Activated naive CD8-positive, alpha-beta T cell treated with anti-CD3 and anti-CD28 coated beads, Interleukin-2, amount 10 ng/mL, durations not matched to agents 7 days and 5 days (primary cell): ENCODE results near the gene MGA. TPM values are rescaled to one million over a fixed set of nuclear protein-coding genes. Genes with fewer than 3 reads are reported as not detected.

Source experiments
- ATAC-seq: fragments of 150-1000 bp; cut with Tn5 transposase; one replicate; pipeline ENCODE4 v1.10.0; 2021; ENCODE audit warnings: low read depth, moderate library complexity
- POLR2A ChIA-PET: fragments of 350-600 bp; sonication (Branson Sonifier 250); formaldehyde crosslinking; loops from one replicate; lab custom pipeline; 2021; ENCODE audit warnings: antibody characterized with exemption; lab: Charles Lee
- DNase-seq: peaks from one replicate; pipeline ENCODE4 v3.0.0; 2021
- H3K27ac Mint-ChIP-seq: one replicate; pipeline ENCODE4 v1.8.0; 2022; ENCODE audit warnings: mild to moderate bottlenecking, mixed read lengths
- H3K27me3 Mint-ChIP-seq: one replicate; pipeline ENCODE4 v1.8.0; 2022; ENCODE audit warnings: mild to moderate bottlenecking, moderate library complexity, mixed read lengths
- H3K36me3 Mint-ChIP-seq: one replicate; pipeline ENCODE4 v1.8.0; 2021; ENCODE audit warnings: mild to moderate bottlenecking, mixed read lengths
- H3K4me1 Mint-ChIP-seq: one replicate; pipeline ENCODE4 v1.8.0; 2021; ENCODE audit warnings: mixed read lengths
- H3K4me3 Mint-ChIP-seq: one replicate; pipeline ENCODE4 v1.8.0; 2022; ENCODE audit warnings: mild to moderate bottlenecking, moderate library complexity, mixed read lengths
- H3K9me3 Mint-ChIP-seq: one replicate; pipeline ENCODE4 v1.8.0; 2021; ENCODE audit warnings: mixed read lengths
- total RNA-seq, 2 experiments: library from RNA; stranded (reverse); gene quantifications; one replicate each; pipeline ENCODE4 v1.2.3, GENCODE V29; 2021

Gene MGA
- total RNA-seq, 2 experiments from 2014 or later = 43.1 to 46.2 TPM

DNA sequence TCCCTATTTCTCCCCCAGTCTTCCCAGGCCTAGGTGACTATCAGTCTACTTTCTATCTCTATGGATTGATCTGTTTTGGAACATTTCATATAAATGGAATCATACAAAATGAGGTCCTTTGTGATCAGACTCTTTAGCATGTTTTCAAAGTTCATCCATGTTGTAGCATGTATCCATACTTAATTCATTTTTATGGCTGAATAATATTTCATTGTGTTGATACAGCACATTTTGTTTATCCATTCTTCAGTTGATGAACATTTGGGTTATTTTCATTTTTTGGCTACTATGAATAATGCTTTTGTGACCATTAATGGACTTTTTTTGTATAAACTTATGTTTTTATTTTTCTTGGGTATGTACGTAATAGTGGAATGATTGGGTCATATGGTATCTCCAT is 19.2 kb upstream of the MGA start:
- no peak overlapping the region for H3K4me3 Mint-ChIP-seq
- no peak for ATAC-seq
- H3K36me3 Mint-ChIP-seq = peaks cover 2% of the 10 kb centered on the region
- no peaks in the 10 kb centered on the region for H3K9me3 Mint-ChIP-seq
- H3K27me3 Mint-ChIP-seq = no peaks in the 10 kb centered on the region
- no peak overlapping the region for H3K27ac Mint-ChIP-seq
- POLR2A ChIA-PET = no interaction called here
- no peaks in the 10 kb centered on the region for H3K4me1 Mint-ChIP-seq
- no peak for DNase-seq

DNA sequence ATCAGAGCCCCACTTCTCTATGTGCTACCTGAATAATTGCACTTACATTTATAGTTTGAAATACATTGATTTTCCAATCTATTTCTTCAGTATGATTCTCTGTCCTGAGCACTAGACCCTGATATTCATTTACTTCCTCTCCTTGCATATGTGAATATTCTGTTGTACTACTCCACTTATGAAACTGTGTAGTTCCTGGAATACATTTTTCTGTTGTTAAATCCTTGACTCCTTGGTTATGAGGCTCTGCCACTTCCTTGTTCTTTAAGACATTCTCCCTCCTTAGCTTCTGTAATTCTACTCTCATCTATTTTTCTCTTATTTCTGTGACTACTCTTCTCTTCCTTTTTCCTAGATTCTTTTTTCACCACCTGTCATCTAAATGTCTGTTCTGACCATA is 12.9 kb upstream of the MGA start:
- ATAC-seq (no peak), DNase-seq (no peak)
- H3K9me3 Mint-ChIP-seq = peaks cover 3% of the 10 kb centered on the region
- no peak overlapping the region for H3K27ac Mint-ChIP-seq
- H3K4me1 Mint-ChIP-seq = peaks cover 2% of the 10 kb centered on the region
- H3K4me3 Mint-ChIP-seq = no peak overlapping the region
- POLR2A ChIA-PET = no interaction called here
- peaks cover 9% of the 10 kb centered on the region for H3K27me3 Mint-ChIP-seq
- peaks cover 2% of the 10 kb centered on the region for H3K36me3 Mint-ChIP-seq

DNA sequence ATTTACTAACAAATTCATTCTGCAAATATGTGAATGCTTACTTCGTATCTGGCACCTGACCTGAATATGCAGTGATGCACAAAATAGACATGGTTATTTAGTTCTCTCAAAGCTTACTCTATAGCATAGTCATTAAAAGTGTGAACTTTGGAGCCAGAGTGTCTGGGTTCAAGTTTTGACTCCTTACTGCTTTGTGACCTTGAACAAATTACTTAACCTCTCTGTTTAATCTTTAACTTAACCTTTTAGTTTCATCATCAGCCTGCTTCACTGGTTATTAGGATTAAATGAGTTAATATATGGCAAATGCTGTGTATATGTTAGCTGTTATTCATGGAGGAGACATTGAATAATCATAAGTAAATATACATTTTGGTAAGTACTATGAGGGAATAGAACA is 12.1 kb upstream of the MGA start:
- Mint-ChIP-seq H3K27ac (no peak overlapping the region), H3K4me3 (no peak overlapping the region), H3K36me3 (peaks cover 2% of the 10 kb centered on the region), H3K9me3 (peaks cover 3% of the 10 kb centered on the region), H3K27me3 (peaks cover 9% of the 10 kb centered on the region), H3K4me1 (peaks cover 2% of the 10 kb centered on the region)
- ATAC-seq = no peak
- POLR2A ChIA-PET = no interaction called here
- no peak for DNase-seq

DNA sequence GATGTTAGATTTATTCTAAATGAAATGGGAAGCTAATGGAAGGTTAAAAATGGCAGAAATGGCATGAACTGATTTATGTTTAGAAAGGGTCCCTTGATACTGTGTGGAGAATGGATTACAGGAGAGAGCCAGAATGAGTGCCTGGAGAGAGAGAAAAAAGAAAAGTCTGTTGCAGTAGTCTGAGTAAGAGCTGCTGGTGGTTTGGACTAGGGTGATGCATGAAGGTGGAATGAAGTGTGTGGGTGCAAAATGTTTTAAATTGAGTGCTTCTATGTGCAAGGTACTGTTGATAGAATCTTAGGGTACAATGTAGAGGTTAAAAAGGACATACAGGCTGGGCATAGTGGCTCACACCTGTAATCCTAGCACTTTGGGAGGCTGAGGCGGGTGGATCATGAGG is 11.4 kb upstream of the MGA start:
- Mint-ChIP-seq H3K27me3 (peaks cover 9% of the 10 kb centered on the region), H3K4me3 (no peak overlapping the region), H3K36me3 (peaks cover 1% of the 10 kb centered on the region), H3K4me1 (peaks cover 2% of the 10 kb centered on the region), H3K9me3 (peaks cover 3% of the 10 kb centered on the region), H3K27ac (no peak overlapping the region)
- DNase-seq (no peak), ATAC-seq (no peak)
- POLR2A ChIA-PET = no interaction called here

DNA sequence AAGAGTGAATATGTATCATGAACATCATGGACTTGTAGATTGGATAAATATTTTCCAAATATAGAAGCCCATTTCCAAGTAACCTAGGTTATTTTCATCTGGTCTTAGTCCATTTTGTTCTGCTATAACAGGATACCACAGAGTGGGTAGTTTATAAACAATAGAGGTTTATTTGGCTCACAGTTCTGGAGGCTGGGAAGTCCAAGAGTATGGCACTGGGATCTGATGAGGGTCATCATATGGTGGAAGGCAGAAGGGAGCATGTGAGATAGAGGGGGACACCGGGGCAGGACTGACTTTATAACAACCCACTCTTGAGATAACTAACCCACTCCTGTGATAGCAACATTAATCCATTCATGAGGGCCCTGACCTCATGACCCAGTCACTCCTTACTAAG is 9.4 kb upstream of the MGA start:
- Mint-ChIP-seq H3K27ac (no peak overlapping the region), H3K9me3 (peaks cover 3% of the 10 kb centered on the region), H3K4me1 (peaks cover 2% of the 10 kb centered on the region), H3K27me3 (peaks cover 9% of the 10 kb centered on the region), H3K36me3 (no peaks in the 10 kb centered on the region), H3K4me3 (no peak overlapping the region)
- POLR2A ChIA-PET = no interaction called here
- ATAC-seq = no peak
- DNase-seq = no peak

DNA sequence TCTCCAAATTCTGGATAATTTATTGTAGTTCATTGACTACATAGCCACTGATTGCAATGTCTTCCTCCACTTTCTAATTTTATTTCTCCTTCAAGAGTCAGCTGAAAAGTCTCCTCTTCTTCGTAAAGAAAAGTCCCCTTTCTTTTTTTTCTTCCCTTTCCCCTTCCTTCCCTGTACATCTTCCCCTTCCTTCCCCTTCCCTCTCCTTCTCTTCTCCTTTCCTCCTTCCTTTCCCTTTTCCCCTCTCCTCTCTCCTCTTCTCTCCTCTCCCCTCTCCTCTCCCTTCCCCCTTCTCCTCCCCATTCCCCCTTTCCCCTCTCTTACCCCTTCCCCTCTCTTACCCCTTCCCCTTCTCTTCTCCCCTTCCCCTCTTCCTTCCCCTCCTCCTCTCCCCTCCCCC is 8.8 kb upstream of the MGA start:
- POLR2A ChIA-PET = no interaction called here
- Mint-ChIP-seq H3K27ac (no peak overlapping the region), H3K4me3 (no peak overlapping the region)

DNA sequence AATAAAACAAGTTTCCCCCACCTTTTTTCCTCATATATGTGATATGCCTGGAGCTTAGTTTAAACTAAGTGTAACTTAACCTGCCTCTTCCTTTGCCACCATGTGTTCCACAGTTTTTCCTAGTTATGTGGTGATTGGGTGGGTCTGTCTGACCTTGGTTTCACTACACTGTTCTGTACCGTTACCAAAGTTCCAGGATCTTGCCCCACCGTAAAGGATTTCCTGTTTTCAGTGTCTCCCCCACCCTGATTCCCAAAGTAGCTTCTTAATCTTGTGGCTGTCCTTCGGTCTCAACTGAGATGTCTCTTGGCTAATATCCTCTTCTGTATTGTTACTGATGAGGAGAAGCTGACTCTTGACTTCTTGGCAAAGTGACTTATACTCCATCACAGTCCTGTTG is 6.4 kb upstream of the MGA start:
- no peak for ATAC-seq
- Mint-ChIP-seq H3K27ac (no peak overlapping the region), H3K36me3 (no peaks in the 10 kb centered on the region), H3K27me3 (peaks cover 26% of the 10 kb centered on the region), H3K4me1 (peaks cover 2% of the 10 kb centered on the region), H3K9me3 (peaks cover 4% of the 10 kb centered on the region), H3K4me3 (no peak overlapping the region)
- no peak for DNase-seq
- POLR2A ChIA-PET = interaction anchor here (0.6 to 0.7 kb wide), 2 partner anchors 90 to 235 kb away, joined by 3 read pairs; no protein-coding TSS in a partner anchor

More for the DNA sequence above, 8.8 kb upstream of the MGA start:
- Mint-ChIP-seq H3K9me3 (peaks cover 3% of the 10 kb centered on the region), H3K27me3 (peaks cover 9% of the 10 kb centered on the region), H3K36me3 (no peaks in the 10 kb centered on the region), H3K4me1 (peaks cover 2% of the 10 kb centered on the region)
- ATAC-seq (no peak), DNase-seq (no peak)

DNA sequence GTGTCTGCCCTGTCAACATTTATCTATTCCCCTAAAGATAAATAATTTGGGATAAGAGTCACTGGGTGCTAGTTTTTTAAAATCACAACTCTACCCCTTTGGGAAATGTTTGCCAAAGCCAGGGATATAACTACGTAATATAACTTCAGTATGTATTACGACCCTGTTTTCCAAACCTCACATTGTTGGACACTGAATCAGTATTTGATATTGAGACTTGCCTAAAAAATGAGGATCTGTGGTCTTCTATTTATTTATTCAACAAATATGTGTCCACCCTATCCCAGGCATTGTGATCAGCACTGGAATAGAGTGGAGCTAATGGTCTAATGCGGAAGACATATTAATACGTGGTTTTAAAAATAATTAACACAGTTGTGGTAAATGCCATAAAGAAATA is 4.5 kb upstream of the MGA start:
- no peak overlapping the region for H3K27ac Mint-ChIP-seq
- no peak for ATAC-seq
- H3K4me3 Mint-ChIP-seq = no peak overlapping the region
- peaks cover 9% of the 10 kb centered on the region for H3K9me3 Mint-ChIP-seq
- no peaks in the 10 kb centered on the region for H3K36me3 Mint-ChIP-seq
- H3K4me1 Mint-ChIP-seq = peaks cover 7% of the 10 kb centered on the region
- H3K27me3 Mint-ChIP-seq = peaks cover 29% of the 10 kb centered on the region
- POLR2A ChIA-PET = no interaction called here
- DNase-seq = no peak

DNA sequence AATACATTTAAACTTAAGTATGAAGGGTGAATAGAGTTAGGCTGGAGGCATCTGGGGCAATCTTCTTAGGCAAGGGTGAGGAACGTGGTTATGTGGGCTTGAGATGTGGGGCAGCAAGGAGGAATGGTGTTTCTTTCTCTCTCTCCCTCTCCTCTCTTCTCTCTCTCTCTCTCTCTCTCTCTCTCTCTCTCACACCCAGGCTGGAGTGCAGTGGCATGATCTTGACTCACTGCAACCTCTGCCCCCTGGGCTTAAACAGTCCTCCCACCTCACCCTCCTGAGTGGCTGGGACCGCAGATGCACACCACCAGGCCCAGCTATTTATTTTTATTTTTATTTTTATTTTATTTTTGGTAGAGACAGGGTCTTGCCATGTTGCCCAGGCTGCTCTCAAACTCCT is 4.0 kb upstream of the MGA start:
- peaks cover 6% of the 10 kb centered on the region for H3K9me3 Mint-ChIP-seq
- ATAC-seq = no peak
- H3K27ac Mint-ChIP-seq = no peak overlapping the region
- H3K27me3 Mint-ChIP-seq = peaks cover 27% of the 10 kb centered on the region
- POLR2A ChIA-PET = no interaction called here
- H3K36me3 Mint-ChIP-seq = no peaks in the 10 kb centered on the region
- no peak overlapping the region for H3K4me3 Mint-ChIP-seq
- DNase-seq = no peak
- peaks cover 12% of the 10 kb centered on the region for H3K4me1 Mint-ChIP-seq

DNA sequence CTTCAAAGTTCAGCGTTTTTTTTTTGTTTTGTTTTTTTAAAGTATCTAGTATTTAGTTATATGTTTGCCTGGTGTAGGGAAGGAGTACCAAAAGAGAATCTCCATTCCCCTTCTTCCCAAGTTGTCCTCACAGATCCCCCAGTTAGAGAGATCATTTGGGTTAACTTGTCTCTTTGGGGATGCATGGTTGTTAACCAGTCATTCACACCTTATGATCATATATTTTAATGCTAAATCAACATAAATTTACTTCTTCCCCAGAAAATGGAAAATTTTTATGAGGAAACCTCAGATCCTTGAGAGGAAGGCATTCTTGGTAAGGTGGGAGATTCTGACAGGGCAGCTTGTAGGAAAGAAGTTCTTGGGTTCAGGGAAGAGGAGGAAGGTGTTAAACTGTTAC is 1.5 kb upstream of the MGA start:
- ATAC-seq = no peak
- no peak for DNase-seq
- no peak overlapping the region for H3K4me3 Mint-ChIP-seq
- no peak overlapping the region for H3K27ac Mint-ChIP-seq
- peaks cover 27% of the 10 kb centered on the region for H3K27me3 Mint-ChIP-seq
- peaks cover 22% of the 10 kb centered on the region for H3K4me1 Mint-ChIP-seq
- H3K9me3 Mint-ChIP-seq = peaks cover 6% of the 10 kb centered on the region
- POLR2A ChIA-PET = no interaction called here
- no peaks in the 10 kb centered on the region for H3K36me3 Mint-ChIP-seq

DNA sequence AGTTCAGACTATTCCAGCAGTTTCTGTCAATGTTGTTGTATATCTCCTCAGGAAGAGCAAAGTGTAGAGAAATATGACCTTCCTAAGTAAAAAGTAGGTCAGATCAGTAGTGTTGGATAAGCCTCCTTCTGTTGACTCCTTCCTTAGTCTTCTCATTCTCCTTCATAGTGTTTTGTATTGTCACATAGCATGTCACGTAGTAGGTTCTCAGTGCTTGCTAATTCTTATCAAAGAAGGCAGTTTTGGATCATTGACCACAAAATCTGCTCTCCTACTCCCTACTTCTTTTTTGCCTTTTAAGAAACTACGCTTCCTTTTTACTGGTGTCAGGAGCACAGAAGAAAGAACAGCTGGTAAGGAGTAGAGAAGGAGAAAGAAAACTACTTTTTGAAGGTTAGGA is 1.0 kb upstream of the MGA start:
- H3K4me1 Mint-ChIP-seq = peaks cover 22% of the 10 kb centered on the region
- no peak overlapping the region for H3K4me3 Mint-ChIP-seq
- H3K27ac Mint-ChIP-seq = no peak overlapping the region
- ATAC-seq (no peak), DNase-seq (no peak)
- peaks cover 6% of the 10 kb centered on the region for H3K9me3 Mint-ChIP-seq
- POLR2A ChIA-PET = no interaction called here
- H3K36me3 Mint-ChIP-seq = no peaks in the 10 kb centered on the region
- peaks cover 27% of the 10 kb centered on the region for H3K27me3 Mint-ChIP-seq

DNA sequence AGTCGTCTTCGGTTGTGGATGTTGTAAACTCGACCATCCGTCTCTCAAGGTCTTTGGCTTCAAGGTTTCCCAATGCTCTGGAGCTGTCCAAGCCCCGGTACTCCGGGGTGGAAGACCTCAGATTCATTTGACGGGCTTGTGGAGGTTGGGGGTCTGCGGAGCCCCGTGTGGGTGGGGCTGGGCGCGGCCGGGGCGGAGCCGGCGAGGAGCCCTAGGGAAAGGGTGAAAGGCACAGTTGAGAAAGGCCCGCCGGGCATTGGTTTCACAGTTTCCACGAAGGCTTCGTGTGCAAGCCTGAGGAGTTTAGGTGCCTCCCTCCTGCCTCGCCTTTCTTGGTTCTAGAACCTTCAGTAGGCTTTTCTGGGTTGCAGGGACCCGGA is 360 bp upstream of the MGA start:
- DNase-seq = no peak
- Mint-ChIP-seq H3K27me3 (peaks cover 27% of the 10 kb centered on the region), H3K36me3 (no peaks in the 10 kb centered on the region), H3K9me3 (peaks cover 6% of the 10 kb centered on the region), H3K4me3 (peak overlapping the region; percentile 82), H3K4me1 (peaks cover 24% of the 10 kb centered on the region), H3K27ac (peak overlapping the region; percentile 89)
- ATAC-seq = no peak
- POLR2A ChIA-PET = interaction anchor here (0.5 to 2.3 kb wide), 11 partner anchors 10 to 708 kb away, joined by 3 to 25 read pairs (median 4); partner anchors contain the start of genes NUSAP1, OIP5 and RPAP1

DNA sequence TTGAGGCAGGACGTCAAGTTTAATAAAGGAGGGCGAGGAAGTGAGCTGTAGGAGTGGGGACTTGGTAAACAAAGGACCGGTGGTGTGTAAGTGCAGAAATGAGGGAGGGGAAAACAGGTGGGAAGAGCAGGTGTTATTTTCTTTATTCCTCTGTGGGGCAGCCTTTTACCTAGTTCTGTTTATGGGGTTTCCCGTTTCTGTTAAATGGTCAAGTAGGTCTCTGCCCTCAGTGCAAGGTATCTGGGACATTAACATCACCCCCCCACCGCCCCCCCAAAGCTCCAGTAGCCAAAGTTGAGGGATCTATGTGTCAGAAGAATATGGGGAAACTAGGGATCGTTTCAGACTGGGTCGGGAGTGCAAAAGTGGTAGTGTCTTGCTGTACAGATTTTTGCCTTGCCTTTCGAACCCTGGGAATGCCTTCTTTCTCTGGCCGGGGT is 893 bp downstream of the MGA start:
- POLR2A ChIA-PET = interaction anchor here (0.6 to 2.3 kb wide), 11 partner anchors 9 to 1710 kb away, joined by 3 to 25 read pairs (median 4); partner anchors contain the start of genes NUSAP1, OIP5, RPAP1 and TUBGCP4
- DNase-seq (no peak), ATAC-seq (no peak)
- peaks cover 6% of the 10 kb centered on the region for H3K9me3 Mint-ChIP-seq
- H3K27me3 Mint-ChIP-seq = peaks cover 27% of the 10 kb centered on the region
- no peaks in the 10 kb centered on the region for H3K36me3 Mint-ChIP-seq
- H3K4me3 Mint-ChIP-seq = peak overlapping the region; percentile 82
- peak overlapping the region; percentile 89 for H3K27ac Mint-ChIP-seq
- H3K4me1 Mint-ChIP-seq = peaks cover 24% of the 10 kb centered on the region

DNA sequence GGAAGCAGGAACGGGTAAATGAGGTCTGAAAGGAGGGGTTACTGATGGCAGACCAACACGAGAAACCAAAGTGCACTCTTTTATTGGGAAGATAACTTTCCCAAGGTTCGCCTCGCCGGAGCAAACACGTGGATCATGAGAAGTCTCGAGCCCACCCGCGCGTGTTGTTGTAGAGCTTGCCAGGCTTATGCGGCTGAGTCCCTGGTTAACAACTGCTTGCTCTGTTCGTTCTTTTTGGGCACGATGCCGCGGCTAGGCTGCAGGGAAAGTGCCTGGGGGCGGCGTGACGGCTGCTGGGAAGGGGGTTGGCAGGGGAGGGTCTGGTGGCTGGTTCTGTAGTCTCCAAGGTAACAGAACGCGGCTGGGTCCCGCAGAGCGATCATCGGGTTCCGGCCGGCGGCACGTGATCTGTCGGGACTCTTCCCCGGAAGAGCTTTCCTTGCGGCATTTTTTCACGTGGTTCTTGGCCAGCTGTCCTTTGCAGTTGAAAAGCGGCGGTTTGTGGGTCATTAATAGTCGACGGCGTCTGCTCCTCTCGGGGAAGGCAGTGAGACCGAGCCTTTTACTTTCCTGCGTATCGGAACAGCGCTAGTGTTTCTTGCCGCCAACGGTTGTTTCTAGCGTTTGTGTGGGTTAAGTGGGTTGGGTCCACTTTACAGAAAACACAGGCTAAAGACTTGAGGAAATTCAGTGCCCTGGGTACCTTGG is 1.5 kb downstream of the MGA start:
- peak; percentile 3 for ATAC-seq
- H3K4me3 Mint-ChIP-seq = peak overlapping the region; percentile 82
- peak; percentile 71 for DNase-seq
- H3K27ac Mint-ChIP-seq = peak overlapping the region; percentile 89
- H3K36me3 Mint-ChIP-seq = no peaks in the 10 kb centered on the region
- H3K4me1 Mint-ChIP-seq = peaks cover 24% of the 10 kb centered on the region
- peaks cover 6% of the 10 kb centered on the region for H3K9me3 Mint-ChIP-seq
- POLR2A ChIA-PET = interaction anchor here (0.6 to 2.3 kb wide), 6 partner anchors 14 to 1709 kb away, joined by 3 to 25 read pairs (median 5); partner anchors contain the start of genes RPAP1, TUBGCP4 and ZSCAN29
- peaks cover 26% of the 10 kb centered on the region for H3K27me3 Mint-ChIP-seq
